Thyroid gland (tissue), 4 donors: Measurements from ENCODE around the gene COL25A1. TPM values are rescaled to one million over a fixed set of nuclear protein-coding genes. Genes with fewer than 3 reads are reported as not detected.
A peak's percentile ranks its signal among the peaks of the same experiment; 100 is the strongest.

ENCODE experiments used
- DNase-seq, 2 donors: peaks; one replicate each; pipeline ENCODE4 v3.0.0-alpha.2; 2019
- H3K27ac ChIP-seq, 3 donors: fragments of 200-600 bp; sonication (generic); 1 replicate in 2 of 3; 2 replicates in 1 of 3; pipeline ENCODE4 v1.5.1; 2016 to 2019; ENCODE audit warnings: mild to moderate bottlenecking in 1 of 3, moderate library complexity in 1 of 3
- H3K27me3 ChIP-seq: fragments of 200-600 bp; sonication (generic); one replicate; pipeline ENCODE4 v1.5.1; 2019
- H3K36me3 ChIP-seq, 2 donors: fragments of 200-600 bp; sonication (generic); one replicate each; pipeline ENCODE4 v1.5.1; 2016 to 2019
- H3K4me1 ChIP-seq, 2 donors: fragments of 200-600 bp; sonication (generic); one replicate each; pipeline ENCODE4 v1.5.1; 2017 to 2019
- H3K4me3 ChIP-seq, 3 donors: fragments of 200-600 bp; sonication (generic); replicated peaks in 1 of 3; 1 replicate in 2 of 3; 2 replicates in 1 of 3; pipeline ENCODE4 v1.5.1; 2016; ENCODE audit warnings: mild to moderate bottlenecking in 1 of 3
- H3K9me3 ChIP-seq: fragments of 200-600 bp; sonication (generic); one replicate; pipeline ENCODE4 v1.5.1; 2017
- POLR2A ChIP-seq, 2 donors: fragments of 450-650 bp; IDR thresholded peaks; one replicate each; pipeline ENCODE4 v1.6.1; 2017; ENCODE audit warnings: antibody characterized with exemption in 2 of 2, mild to moderate bottlenecking in 2 of 2, moderate library complexity in 1 of 2
- WGBS, 2 donors: methylation state at CpG; one replicate each; pipeline ENCODE4 v1.1.5; 2017; 5-methylcytosine and 5-hydroxymethylcytosine counted together
- intact Hi-C: fragments of 100-400 bp; cut with DNase I; formaldehyde crosslinking; loops from one replicate; pipeline ENCODE4 v1.15.1; 2023
- total RNA-seq, 4 donors: library from RNA; depleted of rRNA; stranded (reverse); fragments of >200 nt; gene quantifications; one replicate each; pipeline ENCODE4 v1.2.3, GENCODE V29; 2016
- TF ChIP-seq, protein P1 (sequence below), 6 experiments: fragments of 200-600 bp in 3 of 6; fragments of 450-650 bp in 3 of 6; sonication (generic) in 3 of 6; IDR thresholded peaks; one replicate each; pipeline ENCODE4 v1.5.1; 2016 to 2019; ENCODE audit warnings: antibody characterized with exemption in 6 of 6, mild to moderate bottlenecking in 2 of 6, inconsistent platforms in 1 of 6, moderate library complexity in 1 of 6

Gene COL25A1
- total RNA-seq, 4 donors from 2014 or later = 5.5 to 21.0 (median 7.1) TPM

DNA sequence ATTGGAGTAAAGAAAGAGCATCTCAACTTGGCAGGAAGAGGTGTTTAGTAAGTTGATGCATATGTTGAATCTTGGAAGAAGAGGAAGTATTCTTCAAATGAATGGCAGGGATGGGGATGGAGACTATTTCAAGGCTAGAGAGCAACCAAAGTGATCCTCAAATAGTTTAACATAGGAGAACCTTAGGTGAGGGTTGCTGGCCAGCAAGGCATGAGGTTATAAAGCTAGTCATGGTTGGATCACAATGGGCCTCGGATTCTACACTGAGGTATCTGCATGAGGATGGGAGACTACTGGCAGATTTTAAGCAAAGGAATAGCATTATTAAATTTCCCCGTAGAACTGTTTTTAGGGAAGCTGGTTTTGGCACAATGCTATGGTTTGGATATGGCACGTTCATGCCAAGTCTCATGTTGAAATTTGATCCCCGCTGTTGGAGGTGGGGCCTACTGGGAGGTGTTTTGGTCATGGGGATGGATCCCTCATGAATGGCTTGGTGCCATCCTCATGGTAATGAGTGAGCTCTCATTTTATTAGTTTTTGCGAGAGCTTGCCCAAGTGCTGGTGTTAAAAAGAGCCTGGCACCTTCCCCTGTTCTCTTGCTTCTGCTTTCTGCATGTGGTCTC is 497.7 kb downstream of the COL25A1 start:
- no peak for TF ChIP-seq POLR2A (IDR thresholded peaks at IDR 0.05)
- TF ChIP-seq, protein P1, sequence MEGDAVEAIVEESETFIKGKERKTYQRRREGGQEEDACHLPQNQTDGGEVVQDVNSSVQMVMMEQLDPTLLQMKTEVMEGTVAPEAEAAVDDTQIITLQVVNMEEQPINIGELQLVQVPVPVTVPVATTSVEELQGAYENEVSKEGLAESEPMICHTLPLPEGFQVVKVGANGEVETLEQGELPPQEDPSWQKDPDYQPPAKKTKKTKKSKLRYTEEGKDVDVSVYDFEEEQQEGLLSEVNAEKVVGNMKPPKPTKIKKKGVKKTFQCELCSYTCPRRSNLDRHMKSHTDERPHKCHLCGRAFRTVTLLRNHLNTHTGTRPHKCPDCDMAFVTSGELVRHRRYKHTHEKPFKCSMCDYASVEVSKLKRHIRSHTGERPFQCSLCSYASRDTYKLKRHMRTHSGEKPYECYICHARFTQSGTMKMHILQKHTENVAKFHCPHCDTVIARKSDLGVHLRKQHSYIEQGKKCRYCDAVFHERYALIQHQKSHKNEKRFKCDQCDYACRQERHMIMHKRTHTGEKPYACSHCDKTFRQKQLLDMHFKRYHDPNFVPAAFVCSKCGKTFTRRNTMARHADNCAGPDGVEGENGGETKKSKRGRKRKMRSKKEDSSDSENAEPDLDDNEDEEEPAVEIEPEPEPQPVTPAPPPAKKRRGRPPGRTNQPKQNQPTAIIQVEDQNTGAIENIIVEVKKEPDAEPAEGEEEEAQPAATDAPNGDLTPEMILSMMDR (IDR thresholded peaks at IDR 0.05) = no peak
- Histone ChIP-seq H3K4me3 (no peak overlapping the region), H3K27ac (no peak overlapping the region), H3K36me3 (no peaks in the 10 kb centered on the region), H3K4me1 (no peaks in the 10 kb centered on the region), H3K27me3 (no peaks in the 10 kb centered on the region), H3K9me3 (no peaks in the 10 kb centered on the region)
- WGBS, 2 donors = 79 to 86% methylated on average over 5 of the region's 5 CpGs
- DNase-seq = no peak
- intact Hi-C loops = no loop called here

DNA sequence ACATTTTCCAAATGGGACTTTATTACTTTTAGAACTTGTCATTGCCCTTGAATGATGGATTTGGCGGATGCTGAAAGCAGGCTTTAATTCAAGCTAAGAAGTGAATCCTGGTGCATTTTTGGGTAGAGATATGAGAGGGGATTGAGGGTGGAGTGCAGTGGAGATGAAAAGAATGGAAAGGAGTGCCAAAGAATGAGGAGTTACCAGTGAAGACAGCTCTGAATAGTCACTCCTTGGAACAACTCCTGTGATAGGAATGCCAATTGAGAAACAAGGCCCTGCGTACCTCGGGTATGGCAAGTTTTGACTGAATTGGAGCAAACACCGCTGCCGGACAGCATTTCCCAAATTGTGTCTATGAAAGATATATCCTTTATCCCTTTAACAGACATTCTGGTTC is 503.2 kb downstream of the COL25A1 start:
- Histone ChIP-seq H3K9me3 (no peaks in the 10 kb centered on the region), H3K27ac (no peak overlapping the region), H3K4me1 (peaks cover 7 to 13% of the 10 kb centered on the region in 2 donors), H3K27me3 (no peaks in the 10 kb centered on the region), H3K4me3 (no peak overlapping the region), H3K36me3 (no peaks in the 10 kb centered on the region)
- 68 to 89% methylated on average over 5 of the region's 5 CpGs for WGBS, 2 donors
- no peak for TF ChIP-seq POLR2A (IDR thresholded peaks at IDR 0.05)
- TF ChIP-seq, protein P1 (IDR thresholded peaks at IDR 0.05) = no peak
- DNase-seq = no peak
- intact Hi-C loops = no loop called here

DNA sequence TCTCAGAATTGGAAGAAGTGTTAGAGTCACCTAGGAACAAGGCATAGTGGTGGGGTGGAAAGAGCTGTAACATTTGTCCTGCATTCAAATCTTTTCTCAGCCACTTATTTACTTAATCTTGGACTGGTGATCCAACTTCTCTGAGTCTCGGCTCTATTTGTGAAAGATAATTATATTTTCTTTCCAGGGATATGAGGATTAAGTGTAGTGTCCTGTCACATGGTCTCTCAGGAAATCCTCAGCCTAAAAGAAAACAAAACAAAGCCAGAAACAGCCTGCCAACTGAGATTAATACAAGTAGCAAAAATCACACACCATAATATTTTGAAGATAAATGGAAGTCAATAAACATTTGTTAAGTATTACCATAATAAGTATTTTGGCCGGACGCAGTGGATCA is 506.3 kb downstream of the COL25A1 start:
- no peak overlapping the region for H3K4me3 ChIP-seq
- no peaks in the 10 kb centered on the region for H3K36me3 ChIP-seq
- peaks cover 13 to 26% of the 10 kb centered on the region in 2 donors for H3K4me1 ChIP-seq
- no peak for DNase-seq
- no peaks in the 10 kb centered on the region for H3K9me3 ChIP-seq
- intact Hi-C loops = no loop called here
- no peaks in the 10 kb centered on the region for H3K27me3 ChIP-seq
- 62 to 69% methylated on average over 3 of the region's 3 CpGs for WGBS, 2 donors
- TF ChIP-seq, protein P1 (IDR thresholded peaks at IDR 0.05) = no peak
- TF ChIP-seq POLR2A (IDR thresholded peaks at IDR 0.05) = no peak
- peak overlapping the region; percentile 40 to 78 (median 65) for H3K27ac ChIP-seq

DNA sequence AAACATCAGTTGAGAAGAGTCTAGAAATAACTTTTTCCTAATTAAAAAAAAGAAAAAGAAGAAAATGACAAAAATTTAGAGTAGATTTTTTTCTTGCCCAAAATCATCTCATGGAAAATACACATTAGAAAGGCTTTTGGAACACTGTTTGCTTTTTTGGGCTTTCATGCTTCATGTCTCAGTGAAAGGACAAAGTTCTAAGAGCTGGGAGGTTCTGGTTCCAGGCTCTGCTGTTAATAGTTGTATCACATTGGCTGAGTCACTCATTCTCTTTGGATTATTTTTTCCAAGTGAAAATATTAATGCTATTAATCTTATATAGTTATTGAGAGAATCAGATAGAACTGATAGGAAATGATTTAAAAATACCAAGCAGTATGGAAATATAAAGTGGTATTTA is 506.7 kb downstream of the COL25A1 start:
- H3K4me3 ChIP-seq = no peak overlapping the region
- no peak for DNase-seq
- no peaks in the 10 kb centered on the region for H3K9me3 ChIP-seq
- TF ChIP-seq, protein P1 (IDR thresholded peaks at IDR 0.05) = no peak
- no peak for TF ChIP-seq POLR2A (IDR thresholded peaks at IDR 0.05)
- intact Hi-C loops = no loop called here
- H3K27ac ChIP-seq = peak overlapping the region; percentile 40 to 78 (median 65)
- peaks cover 13 to 26% of the 10 kb centered on the region in 2 donors for H3K4me1 ChIP-seq
- no peaks in the 10 kb centered on the region for H3K36me3 ChIP-seq
- no peaks in the 10 kb centered on the region for H3K27me3 ChIP-seq

DNA sequence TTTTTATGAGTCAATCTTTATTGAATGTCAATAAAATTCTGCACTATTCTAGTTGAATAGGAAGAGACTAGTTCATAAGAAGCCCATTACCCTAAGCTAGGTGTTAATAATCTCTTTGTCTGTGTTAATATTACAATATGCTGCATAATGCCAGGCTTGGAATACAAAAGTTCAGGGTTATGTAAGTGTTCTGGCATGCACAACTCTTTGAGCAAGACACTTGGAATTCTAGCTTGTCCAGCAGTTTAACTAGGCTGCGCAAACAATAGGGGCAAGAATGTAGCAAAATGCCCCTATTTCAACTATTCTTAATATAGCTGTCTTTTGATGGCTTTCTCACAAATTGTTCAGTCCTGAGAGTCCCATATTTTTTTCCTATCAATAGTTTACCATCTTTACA is 508.3 kb downstream of the COL25A1 start:
- intact Hi-C loops = no loop called here
- no peak for DNase-seq
- Histone ChIP-seq H3K9me3 (no peaks in the 10 kb centered on the region), H3K27ac (peak overlapping the region; percentile 56 to 78 (median 66)), H3K36me3 (no peaks in the 10 kb centered on the region), H3K27me3 (no peaks in the 10 kb centered on the region), H3K4me1 (peaks cover 13 to 26% of the 10 kb centered on the region in 2 donors), H3K4me3 (no peak overlapping the region)
- TF ChIP-seq, protein P1 (IDR thresholded peaks at IDR 0.05) = no peak
- no peak for TF ChIP-seq POLR2A (IDR thresholded peaks at IDR 0.05)
- 18 to 32% methylated on average over 1 of the region's 1 CpG for WGBS, 2 donors
